GM19438 (cell line): ENCODE data around the gene GM2A.
"Not testable (repeated sequence)": the region's sequence is repeated elsewhere in the genome, so short reads cannot be mapped to it uniquely, and the experiment has no call there.

Experiments used
- ATAC-seq: cut with Tn5 transposase; IDR thresholded peaks from one replicate; pipeline ENCODE4 v1.9.1; 2021; ENCODE audit warnings: low read depth; ENCODE audit not compliant: unreplicated experiment

The GM2A gene

GRCh38 chr5:151250346-151251000, 2.5 kb upstream of the GM2A start:
- ATAC-seq = no peak

DNA sequence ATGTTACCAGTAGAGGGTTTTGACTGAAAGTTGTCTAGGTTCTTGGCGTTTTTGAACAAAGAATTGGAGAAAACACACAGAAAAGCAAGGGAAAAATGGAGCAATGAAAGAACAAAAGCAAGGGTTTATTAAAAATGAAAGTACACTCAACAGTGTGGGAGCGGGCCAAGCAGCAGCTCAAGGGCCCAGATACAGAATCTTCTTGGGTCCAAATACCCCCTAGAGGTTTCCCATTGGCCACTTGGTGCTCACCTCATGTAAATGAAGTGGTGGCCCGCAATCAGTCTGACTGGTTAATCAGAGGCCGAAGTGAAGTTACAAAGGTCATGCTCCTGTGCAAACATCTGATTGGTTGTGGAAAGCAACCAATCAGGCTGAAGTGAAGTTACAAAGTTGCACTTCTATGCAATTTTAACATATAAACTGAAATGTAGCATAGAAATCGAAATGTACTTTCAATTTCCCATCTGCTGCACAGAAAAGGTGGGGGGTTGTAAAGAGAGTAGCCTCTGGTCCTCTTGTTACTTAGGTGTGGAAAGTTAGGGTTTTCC, 1.9 kb upstream of the GM2A start:
- ATAC-seq = no peak

GRCh38 chr5:151251621-151252020, 1.4 kb upstream of the GM2A start:
- ATAC-seq = no peak

DNA sequence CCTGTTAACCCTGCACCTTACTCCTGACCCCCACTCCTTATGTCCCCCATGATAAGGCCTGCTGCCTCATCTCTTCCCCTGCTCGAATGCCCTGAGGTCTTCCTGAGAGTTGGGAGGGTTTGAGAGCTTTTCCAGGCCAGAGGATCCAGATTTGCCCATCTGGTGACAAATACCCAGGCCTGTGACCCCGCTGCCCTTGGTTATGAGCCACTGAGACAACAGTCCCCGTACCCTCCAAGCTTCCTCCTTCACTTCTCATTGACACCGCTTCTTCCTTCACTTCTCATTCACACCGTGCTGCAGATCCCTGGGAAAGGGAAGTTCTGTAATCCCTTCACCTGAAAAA, 593 bp downstream of the GM2A start:
- no peak for ATAC-seq

- no peak for ATAC-seq
These were observed 1.6 kb downstream of the GM2A start for GRCh38 chr5:151254556-151254955.

GRCh38 chr5:151254990-151255389, 2.0 kb downstream of the GM2A start:
- ATAC-seq = not testable (repeated sequence)

- ATAC-seq = peak; percentile 38
These were observed 2.8 kb downstream of the GM2A start for GRCh38 chr5:151255621-151256286.

DNA sequence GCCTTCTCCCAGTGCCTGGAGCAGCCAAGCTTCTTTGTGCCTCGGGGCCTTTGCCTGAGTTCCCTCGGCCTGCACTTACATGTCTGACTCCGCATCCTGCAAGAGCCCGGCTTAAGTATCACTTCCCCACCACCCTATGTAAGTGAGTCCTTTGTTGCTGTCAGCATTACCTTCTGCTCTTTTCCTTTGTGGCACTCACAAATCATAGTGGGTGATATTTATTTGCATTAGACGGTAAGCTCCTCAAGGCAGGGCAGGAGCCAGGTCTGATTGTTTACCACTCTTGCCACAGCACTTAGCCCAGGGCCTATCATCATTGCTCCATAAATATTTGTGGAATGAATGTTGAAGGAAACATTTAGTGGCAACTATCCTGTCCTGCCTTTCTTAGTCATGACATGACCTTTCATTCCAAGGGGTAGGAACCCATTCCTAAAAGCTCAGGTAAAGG, 4.8 kb downstream of the GM2A start:
- peak; percentile 30 for ATAC-seq

DNA sequence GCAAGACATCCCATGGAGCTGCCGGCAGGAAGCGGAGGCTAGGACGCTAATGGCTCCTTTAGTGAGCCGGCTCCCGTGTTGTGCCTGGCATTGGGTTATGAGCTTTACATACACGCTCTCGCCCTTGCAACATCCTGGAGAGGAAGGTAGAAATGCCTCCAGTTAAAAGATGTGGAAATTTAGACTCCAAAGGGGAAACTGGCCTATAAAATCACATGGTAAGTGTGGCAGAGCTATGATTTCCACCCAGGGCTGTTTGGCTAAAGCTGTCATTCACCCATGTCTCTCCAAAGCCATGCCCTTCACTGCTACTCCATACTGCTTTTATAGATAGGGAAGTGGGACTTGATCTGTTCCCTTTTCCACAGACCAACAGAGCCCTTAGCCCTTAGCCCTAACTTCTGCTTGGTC, 5.2 kb downstream of the GM2A start:
- ATAC-seq = no peak

DNA sequence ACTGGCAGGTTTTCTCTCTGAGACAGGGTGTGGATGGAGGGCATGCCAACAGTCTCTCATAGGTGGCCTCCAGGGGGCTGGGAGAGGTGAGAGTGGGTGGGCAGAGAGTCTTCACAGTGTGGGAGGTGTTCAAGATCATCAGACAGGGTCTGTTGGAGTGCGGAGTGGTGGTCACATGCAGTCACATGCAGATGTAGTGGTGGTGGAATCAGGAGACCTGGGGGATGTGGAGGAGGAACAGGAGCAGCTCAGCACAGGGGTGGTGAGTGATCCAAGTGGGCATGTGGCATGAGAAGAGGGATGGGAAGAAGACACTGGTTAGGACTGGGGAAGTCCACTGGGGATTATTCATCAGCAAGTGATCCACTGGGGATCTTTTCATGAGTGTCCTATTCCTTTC, 5.8 kb downstream of the GM2A start:
- no peak for ATAC-seq

GRCh38 chr5:151259931-151260330, 6.9 kb downstream of the GM2A start:
- ATAC-seq = no peak

- ATAC-seq = no peak
These were observed 9.5 kb downstream of the GM2A start for GRCh38 chr5:151262532-151262931.

- ATAC-seq = no peak
These were observed 11.1 kb downstream of the GM2A start for GRCh38 chr5:151264113-151264512.

DNA sequence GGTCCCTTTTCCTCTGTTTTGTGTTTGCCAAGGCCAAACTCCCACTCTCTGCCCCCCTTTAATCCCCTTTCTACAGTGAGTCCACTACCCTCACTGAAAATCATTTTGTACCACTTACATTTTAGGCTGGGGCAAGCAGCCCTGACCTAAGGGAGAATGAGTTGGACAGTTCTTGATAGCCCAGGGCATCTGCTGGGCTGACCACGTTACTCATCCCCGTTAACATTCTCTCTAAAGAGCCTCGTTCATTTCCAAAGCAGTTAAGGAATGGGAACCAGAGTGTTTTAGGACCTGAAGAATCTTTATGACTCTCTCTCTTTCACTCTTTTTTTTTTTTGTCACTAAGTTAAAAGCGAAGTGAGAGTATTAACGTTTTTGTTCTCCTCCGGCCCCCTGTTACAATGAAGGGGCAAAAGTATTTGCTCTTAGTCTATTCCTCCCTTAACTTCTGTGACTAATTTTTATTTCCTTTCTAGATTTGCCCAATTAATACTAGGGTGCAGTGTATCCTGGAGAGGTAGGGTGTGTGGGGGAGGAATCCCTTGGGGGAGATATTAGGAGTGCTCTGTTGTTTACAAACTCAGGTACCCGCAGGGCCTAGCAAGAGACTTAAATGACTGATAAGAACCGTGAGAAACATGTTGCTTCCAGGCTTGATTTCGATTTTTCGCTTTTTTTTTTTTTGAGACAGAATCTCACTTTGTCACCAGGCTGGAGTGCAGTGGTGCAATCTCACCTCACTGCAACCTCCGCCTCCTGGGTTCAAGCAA, 14.7 kb downstream of the GM2A start:
- no peak for ATAC-seq

GRCh38 chr5:151270599-151270998, 17.6 kb downstream of the GM2A start:
- peak; percentile 69 for ATAC-seq

DNA sequence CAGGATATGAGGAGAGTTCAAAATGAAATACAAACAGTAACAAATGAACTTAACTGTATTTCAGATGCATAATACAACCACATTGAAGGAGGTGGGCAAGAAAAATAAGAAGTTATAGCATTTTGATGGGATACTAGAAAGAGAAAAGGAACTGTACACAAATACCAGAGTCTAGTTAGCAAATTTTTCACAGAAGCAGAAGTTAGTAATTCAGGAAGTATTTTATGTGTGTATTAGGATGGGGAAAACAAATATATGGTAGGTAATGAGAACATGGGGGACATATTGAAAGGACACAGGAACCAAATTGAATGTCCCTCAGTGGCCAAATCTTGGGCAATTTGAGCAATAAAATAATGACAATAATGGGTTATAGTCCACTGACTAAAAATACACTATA, 18.4 kb downstream of the GM2A start:
- ATAC-seq = no peak

DNA sequence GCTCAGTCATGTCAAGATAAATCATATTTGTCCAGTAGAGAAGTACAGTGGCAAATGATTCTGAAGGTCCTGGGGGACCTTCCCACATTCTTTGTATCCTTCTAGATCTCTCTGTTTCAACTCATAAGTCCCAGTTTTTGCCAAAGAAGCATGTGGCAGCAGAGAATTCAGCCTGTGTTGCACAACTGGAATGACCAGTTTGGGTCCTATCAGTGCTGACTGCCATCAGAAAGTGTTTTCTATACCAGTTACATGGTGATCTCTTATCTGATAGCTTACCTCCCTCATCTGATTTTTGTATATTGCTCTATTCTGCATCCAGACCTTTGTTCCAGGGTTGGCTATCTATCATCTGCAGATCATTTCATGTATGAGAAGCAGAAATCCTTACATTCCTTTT, 21.7 kb downstream of the GM2A start:
- ATAC-seq = no peak

DNA sequence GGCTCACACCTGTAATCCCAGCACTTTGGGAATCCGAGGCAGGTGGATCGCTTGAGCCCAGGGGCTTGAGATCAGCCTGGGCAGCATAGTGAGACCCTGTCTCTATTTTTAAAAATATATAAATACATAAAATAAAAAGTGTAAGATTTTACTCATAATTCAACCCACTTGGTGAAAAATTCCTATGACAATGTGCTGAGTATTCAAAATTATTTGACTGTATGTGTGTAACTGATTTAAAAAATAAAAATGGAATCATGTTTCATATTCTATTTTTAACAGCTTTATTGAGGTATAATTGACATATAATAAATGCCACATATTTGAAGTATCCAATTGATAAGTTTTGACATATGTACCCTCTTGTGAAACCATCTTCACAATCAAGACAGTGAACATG, 22.8 kb downstream of the GM2A start:
- no peak for ATAC-seq

DNA sequence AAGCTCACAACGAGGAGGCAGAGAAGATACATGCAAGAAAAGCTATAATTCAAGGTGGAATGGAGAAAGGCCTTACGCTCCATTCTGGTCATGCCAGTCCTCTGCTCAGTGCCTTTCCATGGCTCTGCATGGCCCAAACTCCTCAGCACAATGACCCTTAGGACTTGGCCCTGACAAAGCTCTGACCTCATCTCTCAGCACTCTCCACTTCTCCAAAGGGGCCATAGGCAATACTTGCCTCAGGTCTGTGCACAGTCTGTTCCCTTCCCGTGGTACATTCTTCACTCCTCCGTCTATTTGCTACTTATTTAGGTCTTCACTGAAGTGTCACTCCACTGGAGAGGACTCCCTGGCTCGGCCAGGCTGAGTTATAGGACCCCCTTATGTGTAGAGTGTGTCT, 25.9 kb downstream of the GM2A start:
- ATAC-seq = no peak

DNA sequence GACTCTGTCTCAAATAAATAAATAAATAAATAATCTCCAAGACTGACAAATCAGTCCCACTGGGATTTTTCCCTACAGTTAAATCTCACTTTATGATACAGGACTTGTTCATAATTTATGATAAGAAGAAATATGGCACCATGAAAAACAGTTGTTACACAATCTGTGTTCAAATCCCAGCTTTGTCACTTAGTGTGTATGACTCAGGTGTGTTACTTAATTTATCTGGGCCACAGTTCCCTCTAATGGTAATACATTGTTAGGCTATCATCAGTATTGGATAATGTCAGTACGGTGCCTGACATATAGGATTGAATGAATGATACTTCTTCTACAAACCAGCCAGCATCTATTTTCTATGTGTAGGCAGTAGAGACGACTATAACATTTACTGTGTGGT, 27.5 kb downstream of the GM2A start:
- ATAC-seq = no peak

GRCh38 chr5:151281001-151281639, 28.1 kb downstream of the GM2A start:
- ATAC-seq = no peak
